Measurements from ENCODE around the gene SLAMF6. TPM values are rescaled to one million over a fixed set of nuclear protein-coding genes. Genes with fewer than 3 reads are reported as not detected.
"Not testable (repeated sequence)": the region's sequence is repeated elsewhere in the genome, so short reads cannot be mapped to it uniquely, and the experiment has no call there.

The SLAMF6 gene
- polyA plus RNA-seq, 2 of the 4 experiments (the other 2 are of a cell fraction) = not detected

- CTCF ChIA-PET = interaction anchor here (1.2 kb wide), 1 partner anchor 11 kb away, joined by 4 read pairs; no protein-coding TSS in a partner anchor
- FAIRE-seq (no peak), ATAC-seq (no peak), DNase-seq (ENCODE audit: low read depth in 1 of 2, low spot score in 1 of 2) (peak in 1 of 2 experiments; percentile 27)
- POLR2A ChIA-PET = no interaction called here
- Histone ChIP-seq H3K4me3 (no peak overlapping the region), H3K27ac (no peak overlapping the region), H3K4me2 (no peak overlapping the region), H3K9me3 (peaks cover 27% of the 10 kb centered on the region; the same call in 2 of the 3 replicates), H3K4me1 (peaks cover 9% of the 10 kb centered on the region)
- TF ChIP-seq REST (IDR thresholded peaks at IDR 0.05) = no peak
- TF ChIP-seq MYC (IDR thresholded peaks at IDR 0.05; ENCODE audit: borderline replicate concordance, low read length) = no peak
- no peak for TF ChIP-seq ATOH8 (CRISPR knock-in tag; IDR thresholded peaks at IDR 0.05; ENCODE audit: low read depth)
- TF ChIP-seq HEYL (CRISPR knock-in tag; IDR thresholded peaks at IDR 0.05) = no peak
- no peak for TF ChIP-seq SREBF2 (IDR thresholded peaks at IDR 0.05)
- TF ChIP-seq POLR2A (IDR thresholded peaks at IDR 0.05; ENCODE audit: low read length) = no peak
- TF ChIP-seq RNF2 (IDR thresholded peaks at IDR 0.05; ENCODE audit: borderline replicate concordance, low read depth) = no peak
- TF ChIP-seq CBX8 (IDR thresholded peaks at IDR 0.05) = no peak
- TF ChIP-seq ZSCAN20 (CRISPR knock-in tag; IDR thresholded peaks at IDR 0.05) = no peak
- TF ChIP-seq CEBPB (IDR thresholded peaks at IDR 0.05) = no peak
- WGBS (ENCODE audit: missing lambda C conversion rate) = 62% methylated on average over 3 of the region's 3 CpGs
Measured at GRCh38 chr1:160534823-160535605, 12.0 kb upstream of the SLAMF6 start.

- H3K4me3 ChIP-seq; H3K4me2 ChIP-seq; CTCF ChIA-PET; POLR2A ChIA-PET; ATAC-seq; FAIRE-seq; H3K27ac ChIP-seq; DNase-seq (ENCODE audit: low read depth in 1 of 2, low spot score in 1 of 2); H3K4me1 ChIP-seq: not testable (repeated sequence)
- peaks cover 27% of the 10 kb centered on the region; the same call in 2 of the 3 replicates for H3K9me3 ChIP-seq
- WGBS (ENCODE audit: missing lambda C conversion rate) = no CpG with 5 or more reads among the region's 5 CpGs
Measured at GRCh38 chr1:160532557-160532813, 9.4 kb upstream of the SLAMF6 start.

- H3K4me3 ChIP-seq; ATAC-seq; H3K4me1 ChIP-seq; H3K27ac ChIP-seq; CTCF ChIA-PET; H3K4me2 ChIP-seq; POLR2A ChIA-PET; DNase-seq (ENCODE audit: low read depth in 1 of 2, low spot score in 1 of 2); FAIRE-seq: not testable (repeated sequence)
- 83% methylated on average over 18 of the region's 29 CpGs for WGBS (ENCODE audit: missing lambda C conversion rate)
- peaks cover 27% of the 10 kb centered on the region; the same call in 2 of the 3 replicates for H3K9me3 ChIP-seq
Measured at GRCh38 chr1:160531809-160532556, 8.9 kb upstream of the SLAMF6 start.

- H3K27ac ChIP-seq; ATAC-seq; H3K4me3 ChIP-seq; DNase-seq (ENCODE audit: low read depth in 1 of 2, low spot score in 1 of 2); POLR2A ChIA-PET; H3K4me2 ChIP-seq; FAIRE-seq; CTCF ChIA-PET; H3K4me1 ChIP-seq: not testable (repeated sequence)
- H3K9me3 ChIP-seq = peaks cover 11% of the 10 kb centered on the region; the same call in 2 of the 3 replicates
- WGBS (ENCODE audit: missing lambda C conversion rate) = 58% methylated on average over 6 of the region's 7 CpGs
Measured at GRCh38 chr1:160529401-160529952, 6.4 kb upstream of the SLAMF6 start.

- CTCF ChIA-PET = interaction anchor here (1.1 kb wide), 1 partner anchor 29 kb away, joined by 3 read pairs; no protein-coding TSS in a partner anchor
- H3K27ac ChIP-seq; H3K4me3 ChIP-seq; DNase-seq (ENCODE audit: low read depth in 1 of 2, low spot score in 1 of 2); ATAC-seq; H3K9me3 ChIP-seq; FAIRE-seq; POLR2A ChIA-PET; H3K4me2 ChIP-seq: not testable (repeated sequence)
- 38% methylated on average over 2 of the region's 2 CpGs for WGBS (ENCODE audit: missing lambda C conversion rate)
- H3K4me1 ChIP-seq = peaks cover 21% of the 10 kb centered on the region
Measured at GRCh38 chr1:160523789-160524188, 734 bp upstream of the SLAMF6 start.

Data from A549 (cell line).